Measurements from ENCODE around the gene ESD.

ESD gene, protein sequence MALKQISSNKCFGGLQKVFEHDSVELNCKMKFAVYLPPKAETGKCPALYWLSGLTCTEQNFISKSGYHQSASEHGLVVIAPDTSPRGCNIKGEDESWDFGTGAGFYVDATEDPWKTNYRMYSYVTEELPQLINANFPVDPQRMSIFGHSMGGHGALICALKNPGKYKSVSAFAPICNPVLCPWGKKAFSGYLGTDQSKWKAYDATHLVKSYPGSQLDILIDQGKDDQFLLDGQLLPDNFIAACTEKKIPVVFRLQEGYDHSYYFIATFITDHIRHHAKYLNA

DNA sequence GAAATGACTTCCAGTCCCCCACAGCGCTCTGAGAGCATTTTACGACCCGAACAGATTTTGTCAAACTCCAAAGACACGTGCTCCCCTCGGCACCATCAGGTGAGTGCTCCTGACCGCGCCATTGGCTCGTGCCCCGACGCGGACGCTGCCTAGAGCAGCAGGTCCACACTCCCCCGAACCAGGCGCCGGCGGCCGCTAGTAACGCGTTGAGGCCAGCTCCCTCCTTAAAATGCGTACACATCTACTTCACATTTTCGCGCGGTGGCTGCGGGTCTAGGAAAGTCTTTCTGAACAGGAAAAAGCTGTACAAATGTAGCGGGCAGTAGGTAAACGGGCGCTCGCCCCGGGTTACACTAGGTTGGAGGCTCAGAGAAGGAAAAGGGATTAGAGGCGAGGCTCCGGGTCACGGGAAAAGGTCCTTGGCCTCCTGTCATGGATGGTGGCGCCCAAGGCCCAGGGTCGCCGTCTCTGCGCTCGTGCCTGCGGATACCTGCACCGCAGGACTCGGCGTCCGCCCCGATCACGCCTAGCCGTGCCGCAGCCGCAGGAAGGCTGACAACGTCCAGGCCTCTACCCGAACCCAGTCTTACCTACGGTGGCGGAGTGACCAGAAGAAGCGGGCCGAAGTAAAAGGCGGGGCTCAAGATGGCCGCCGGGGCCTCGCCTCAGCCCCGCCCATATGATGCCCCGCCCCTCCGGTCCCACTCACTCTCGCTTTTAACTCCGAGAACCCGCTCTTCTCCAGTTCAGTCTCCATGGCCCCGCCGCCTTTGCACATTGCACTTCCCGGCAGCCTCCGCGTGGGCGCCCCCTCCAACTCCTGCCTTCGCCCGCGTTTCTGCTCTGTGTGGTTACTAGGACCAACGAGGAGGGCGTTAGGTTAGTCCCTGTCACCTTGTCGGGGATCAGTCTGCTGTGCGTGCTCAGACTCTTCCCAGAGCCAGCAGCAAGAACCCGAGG lies at the start of gene ESD:
Gene ESD, minus strand, starts transcription at position 647 of the 960 bp plus-strand sequence. CDS start 5,748 bp downstream, outside the sequence.
- H3K4me3 ChIP-seq (ENCODE audit: low read depth, low read length): peak within 1 kb of the TSS; percentile 73
- peak; percentile 64 for DNase-seq (ENCODE audit: low read depth)
- TF ChIP-seq, protein P1, sequence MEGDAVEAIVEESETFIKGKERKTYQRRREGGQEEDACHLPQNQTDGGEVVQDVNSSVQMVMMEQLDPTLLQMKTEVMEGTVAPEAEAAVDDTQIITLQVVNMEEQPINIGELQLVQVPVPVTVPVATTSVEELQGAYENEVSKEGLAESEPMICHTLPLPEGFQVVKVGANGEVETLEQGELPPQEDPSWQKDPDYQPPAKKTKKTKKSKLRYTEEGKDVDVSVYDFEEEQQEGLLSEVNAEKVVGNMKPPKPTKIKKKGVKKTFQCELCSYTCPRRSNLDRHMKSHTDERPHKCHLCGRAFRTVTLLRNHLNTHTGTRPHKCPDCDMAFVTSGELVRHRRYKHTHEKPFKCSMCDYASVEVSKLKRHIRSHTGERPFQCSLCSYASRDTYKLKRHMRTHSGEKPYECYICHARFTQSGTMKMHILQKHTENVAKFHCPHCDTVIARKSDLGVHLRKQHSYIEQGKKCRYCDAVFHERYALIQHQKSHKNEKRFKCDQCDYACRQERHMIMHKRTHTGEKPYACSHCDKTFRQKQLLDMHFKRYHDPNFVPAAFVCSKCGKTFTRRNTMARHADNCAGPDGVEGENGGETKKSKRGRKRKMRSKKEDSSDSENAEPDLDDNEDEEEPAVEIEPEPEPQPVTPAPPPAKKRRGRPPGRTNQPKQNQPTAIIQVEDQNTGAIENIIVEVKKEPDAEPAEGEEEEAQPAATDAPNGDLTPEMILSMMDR (IDR thresholded peaks at IDR 0.05; ENCODE audit: low read depth, low read length, missing control alignments): no peak

DNA sequence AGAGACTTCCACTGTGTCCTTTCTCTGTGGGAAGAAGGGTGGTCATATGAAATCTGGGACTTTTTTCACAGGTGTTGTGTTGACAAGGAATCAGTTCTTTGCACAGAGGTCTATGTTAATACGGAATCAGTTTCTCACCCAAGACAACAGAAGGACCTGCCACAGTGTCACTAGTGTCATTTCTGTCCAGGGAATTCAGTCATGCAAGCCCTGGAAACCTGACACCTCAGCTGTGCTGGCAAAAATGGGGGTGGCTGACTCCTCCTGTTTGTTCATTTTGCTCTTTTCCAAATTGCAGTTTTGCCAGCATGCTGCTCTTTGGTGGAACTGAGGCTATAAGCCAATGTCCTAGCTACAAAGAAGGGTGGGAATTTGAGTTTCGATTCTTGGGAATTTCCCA lies 49.8 kb upstream of the ESD start:
- no peak overlapping the region for H3K4me3 ChIP-seq (ENCODE audit: low read depth, low read length)
- no peak for DNase-seq (ENCODE audit: low read depth)
- TF ChIP-seq, protein P1 (IDR thresholded peaks at IDR 0.05; ENCODE audit: low read depth, low read length, missing control alignments): no peak

DNA sequence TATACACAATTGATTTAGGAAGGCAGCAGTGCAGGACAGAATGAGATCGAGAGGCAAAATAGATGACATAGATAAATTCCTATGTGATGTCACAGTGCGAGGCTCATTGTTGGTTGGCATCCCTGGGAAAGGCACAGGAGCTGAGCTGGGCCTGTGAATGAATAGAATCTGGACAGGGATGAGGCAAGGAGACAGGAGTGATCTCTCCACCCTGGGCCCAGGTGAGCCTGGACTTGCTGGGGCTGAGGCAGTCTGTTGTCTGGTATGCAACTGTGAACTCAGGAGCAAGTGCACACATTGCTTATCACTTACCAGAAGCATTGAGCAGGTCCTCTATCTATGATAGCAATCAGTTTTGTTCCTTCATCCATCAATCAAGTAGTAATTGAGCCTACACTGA lies 48.2 kb upstream of the ESD start:
- H3K4me3 ChIP-seq (ENCODE audit: low read depth, low read length): no peak overlapping the region
- DNase-seq (ENCODE audit: low read depth): no peak
- TF ChIP-seq, protein P1 (IDR thresholded peaks at IDR 0.05; ENCODE audit: low read depth, low read length, missing control alignments): no peak

DNA sequence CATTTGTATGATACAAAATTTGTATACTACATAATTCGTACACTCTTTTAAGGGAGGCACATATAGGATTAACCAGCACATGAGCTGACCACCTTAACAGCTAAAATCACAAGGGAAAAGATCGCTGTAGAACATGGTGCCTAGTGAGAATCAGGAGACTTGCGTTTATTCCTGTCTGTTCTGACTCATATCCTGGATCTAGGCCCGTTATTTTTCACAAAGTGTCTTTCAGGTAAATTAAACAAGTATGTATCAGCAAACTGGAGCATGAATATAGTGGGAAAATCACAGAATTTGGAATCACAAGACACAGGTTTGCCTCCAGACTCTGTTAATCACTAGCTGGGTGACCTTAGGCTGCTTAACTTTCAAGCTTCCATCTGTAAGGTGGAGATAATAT lies 47.5 kb upstream of the ESD start:
- DNase-seq (ENCODE audit: low read depth): no peak
- no peak overlapping the region for H3K4me3 ChIP-seq (ENCODE audit: low read depth, low read length)
- TF ChIP-seq, protein P1 (IDR thresholded peaks at IDR 0.05; ENCODE audit: low read depth, low read length, missing control alignments): no peak

DNA sequence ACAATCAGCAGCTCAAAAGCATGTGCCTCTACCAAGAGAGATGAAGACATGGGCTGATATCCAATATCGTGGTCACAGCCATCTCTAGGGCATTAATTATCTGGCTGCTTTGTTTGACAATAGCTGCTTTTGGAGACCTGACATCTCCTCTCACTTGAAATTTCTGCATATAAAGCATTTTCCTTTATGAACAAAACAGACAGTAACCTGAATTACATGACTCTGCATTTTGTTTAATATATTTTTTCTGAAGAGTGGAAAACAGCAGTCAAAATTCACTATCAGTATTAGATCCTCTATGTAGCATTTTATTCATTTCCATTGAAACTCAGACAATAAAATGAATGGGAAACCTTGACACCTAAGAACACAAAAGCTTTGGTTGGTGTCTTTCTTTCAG lies 42.4 kb upstream of the ESD start:
- TF ChIP-seq, protein P1 (IDR thresholded peaks at IDR 0.05; ENCODE audit: low read depth, low read length, missing control alignments): no peak
- no peak for DNase-seq (ENCODE audit: low read depth)
- H3K4me3 ChIP-seq (ENCODE audit: low read depth, low read length): no peak overlapping the region

DNA sequence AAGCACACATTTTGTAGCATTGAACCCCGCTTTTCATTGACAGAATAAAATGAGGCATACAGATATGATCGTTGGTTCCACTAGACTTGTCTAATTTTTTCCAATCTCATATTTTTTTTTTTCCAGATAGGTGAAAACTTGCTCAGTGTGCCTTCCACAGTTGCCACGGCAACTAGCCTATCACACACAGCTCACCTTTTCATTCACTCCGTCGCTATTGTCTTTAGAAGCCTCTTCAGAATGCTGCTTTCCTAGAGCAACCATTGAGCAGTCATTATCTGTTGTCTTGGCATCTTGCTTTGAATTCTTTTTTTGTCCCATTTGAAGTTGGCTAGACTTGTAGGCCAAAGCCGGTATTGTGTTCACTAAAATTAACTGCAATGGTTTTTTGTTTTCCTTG lies 37.7 kb upstream of the ESD start:
- no peak for DNase-seq (ENCODE audit: low read depth)
- no peak overlapping the region for H3K4me3 ChIP-seq (ENCODE audit: low read depth, low read length)
- TF ChIP-seq, protein P1 (IDR thresholded peaks at IDR 0.05; ENCODE audit: low read depth, low read length, missing control alignments): no peak

Data from GM12864 (cell line).